ENCODE results near the gene TRIM49.
"Not testable (repeated sequence)": the region's sequence is repeated elsewhere in the genome, so short reads cannot be mapped to it uniquely, and the experiment has no call there.

TRIM49 gene, protein sequence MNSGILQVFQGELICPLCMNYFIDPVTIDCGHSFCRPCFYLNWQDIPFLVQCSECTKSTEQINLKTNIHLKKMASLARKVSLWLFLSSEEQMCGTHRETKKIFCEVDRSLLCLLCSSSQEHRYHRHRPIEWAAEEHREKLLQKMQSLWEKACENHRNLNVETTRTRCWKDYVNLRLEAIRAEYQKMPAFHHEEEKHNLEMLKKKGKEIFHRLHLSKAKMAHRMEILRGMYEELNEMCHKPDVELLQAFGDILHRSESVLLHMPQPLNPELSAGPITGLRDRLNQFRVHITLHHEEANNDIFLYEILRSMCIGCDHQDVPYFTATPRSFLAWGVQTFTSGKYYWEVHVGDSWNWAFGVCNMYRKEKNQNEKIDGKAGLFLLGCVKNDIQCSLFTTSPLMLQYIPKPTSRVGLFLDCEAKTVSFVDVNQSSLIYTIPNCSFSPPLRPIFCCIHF

DNA sequence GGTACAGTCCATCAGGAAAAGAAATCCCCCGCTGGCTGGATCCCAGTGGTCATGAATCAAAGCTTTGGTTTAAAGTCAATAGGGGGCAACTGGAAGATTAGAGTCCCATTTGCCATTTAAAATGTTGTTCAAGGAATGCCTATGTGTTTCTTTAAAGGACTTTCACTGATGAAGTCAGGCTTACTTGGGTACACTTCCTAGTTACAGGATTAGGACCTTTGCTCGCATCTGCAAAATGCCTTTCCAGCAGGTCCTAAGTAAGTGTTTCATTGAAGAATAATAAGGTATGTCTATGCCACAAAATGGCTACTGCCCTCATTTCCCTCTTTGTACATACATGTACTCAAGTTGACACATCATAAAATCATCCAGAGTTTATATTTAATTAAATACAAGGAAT, at the start of gene TRIM49:
Gene TRIM49 (minus strand): TSS at position 101 of the 400 bp plus-strand sequence. CDS start 4,106 bp downstream, outside the sequence.
- not testable (repeated sequence) for DNase-seq

DNA sequence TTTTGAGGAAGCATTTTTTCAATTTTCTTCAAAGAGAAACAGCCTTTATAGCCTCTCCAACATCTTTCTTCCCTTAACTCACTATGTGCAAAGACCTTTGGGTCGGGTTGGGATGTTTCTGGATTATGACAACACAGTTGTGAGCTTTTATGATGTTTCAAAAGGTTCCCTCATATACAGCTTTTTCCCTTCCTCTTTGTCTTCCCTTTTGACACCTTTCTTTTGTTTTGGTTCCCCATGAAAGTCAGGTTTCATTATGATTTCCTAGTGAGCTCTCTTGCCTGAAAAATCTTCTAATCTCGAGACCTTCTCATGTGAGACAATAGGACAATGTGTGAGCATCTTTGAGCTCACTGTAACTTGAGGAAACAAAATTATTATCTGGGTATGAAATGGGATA, 18.3 kb upstream of the TRIM49 start:
- not testable (repeated sequence) for DNase-seq

DNA sequence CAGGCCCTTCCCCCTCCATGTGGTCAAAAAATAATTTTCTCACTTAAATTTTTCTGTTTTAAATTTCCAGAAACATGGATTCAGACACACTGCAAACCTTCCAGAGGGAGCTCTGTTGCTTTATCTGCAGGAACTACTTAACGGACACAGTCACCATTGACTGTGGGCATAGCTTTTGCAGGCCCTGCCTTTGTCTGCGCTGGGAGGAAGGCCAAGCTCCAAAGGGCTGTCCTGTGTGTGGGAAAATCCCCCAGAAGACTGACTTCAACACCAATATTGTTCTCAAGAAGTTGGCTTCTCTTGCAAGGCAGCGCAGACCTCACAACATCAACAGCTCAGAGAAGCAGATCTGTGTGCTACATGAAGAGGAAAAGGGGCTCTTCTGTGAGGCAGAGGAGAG, 11.6 kb upstream of the TRIM49 start:
- DNase-seq, result not testable (repeated sequence)

DNA sequence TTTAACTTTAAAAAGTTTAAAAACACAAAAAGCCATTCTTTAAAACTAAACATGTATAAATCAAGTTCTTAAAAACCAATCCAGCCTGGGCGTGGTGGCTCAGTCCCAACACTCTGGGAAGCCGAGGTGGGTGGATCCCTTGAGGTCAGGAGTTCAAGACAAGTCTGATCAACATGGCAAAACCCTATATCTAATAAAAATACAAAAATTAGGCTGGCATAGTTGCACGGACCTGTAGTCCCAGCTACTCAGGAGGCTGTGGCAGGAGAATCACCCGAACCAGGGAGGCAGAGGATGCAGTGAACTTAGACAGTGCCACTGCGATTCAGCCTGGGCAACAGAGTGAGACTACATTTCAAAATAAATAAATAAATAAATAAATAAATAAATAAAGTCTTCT, 5.2 kb upstream of the TRIM49 start:
- not testable (repeated sequence) for DNase-seq

DNA sequence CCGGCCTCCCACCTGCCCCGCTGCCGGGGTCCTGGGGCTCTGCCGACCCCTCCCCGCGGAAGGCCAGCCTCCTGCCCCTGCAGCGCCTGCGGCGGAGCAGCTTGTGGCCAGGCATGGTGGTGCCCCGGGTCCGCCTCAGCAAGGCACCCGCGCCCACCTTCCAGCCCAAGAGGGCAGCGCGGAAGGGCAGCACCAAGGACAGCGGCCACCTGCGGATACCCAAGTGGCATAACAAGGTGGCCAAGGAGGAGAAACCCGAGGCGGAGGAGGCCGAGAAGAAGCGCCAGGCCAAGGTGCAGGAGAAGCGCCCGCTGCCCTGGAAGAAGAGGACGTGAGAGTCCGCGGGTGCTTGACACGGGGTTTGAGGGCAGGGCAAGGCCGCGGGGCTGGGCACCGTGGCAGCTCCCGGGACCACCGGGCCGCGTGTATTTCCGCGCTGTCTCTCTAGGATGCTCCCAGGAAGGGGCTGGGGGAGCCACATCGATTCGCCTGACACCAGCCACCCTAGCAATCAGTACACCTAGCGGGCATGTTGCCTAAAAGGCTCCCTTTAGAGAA, 20.8 kb downstream of the TRIM49 start:
- DNase-seq, result not testable (repeated sequence)

DNA sequence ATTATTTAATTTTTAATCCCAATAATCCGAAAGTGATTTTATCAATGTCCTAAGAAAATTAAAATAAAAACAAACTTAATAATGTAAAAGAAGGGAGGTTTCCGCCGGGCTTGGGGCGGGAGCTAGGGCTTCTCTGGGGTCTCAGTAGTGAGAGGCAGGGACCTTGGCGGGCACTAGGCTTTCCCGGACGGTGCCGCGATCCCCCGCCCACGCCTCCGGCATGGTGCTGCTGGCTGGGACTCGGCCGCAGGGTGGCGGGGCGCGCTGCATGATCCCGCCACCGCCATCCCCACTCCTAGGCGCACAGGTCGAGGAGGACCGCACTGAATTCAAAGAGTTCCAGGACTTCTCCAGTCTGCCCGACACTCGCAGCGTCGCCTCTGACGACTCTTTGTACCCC, 22.6 kb downstream of the TRIM49 start:
- DNase-seq, result not testable (repeated sequence)

DNA sequence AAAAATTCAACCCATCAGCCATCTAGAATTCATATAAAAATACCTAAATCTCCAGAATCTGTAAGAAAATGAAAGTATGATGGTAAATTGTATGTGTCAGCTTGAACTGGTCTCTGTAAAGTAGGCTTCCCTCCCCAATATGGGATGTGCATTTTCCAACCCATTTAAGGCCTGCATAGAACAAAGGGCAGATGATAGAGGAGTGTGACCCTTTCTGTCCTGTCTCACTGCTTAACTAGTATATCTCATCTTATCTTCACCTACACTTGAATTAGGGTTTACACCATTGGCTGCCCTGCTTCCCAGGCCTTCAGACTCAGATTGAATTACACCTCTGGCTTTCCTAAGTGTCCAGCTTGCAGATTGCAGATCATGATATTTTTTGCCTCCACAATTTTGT, 57.6 kb downstream of the TRIM49 start:
- DNase-seq, result not testable (repeated sequence)
